GM19455 (cell line): ENCODE data around the gene SPSB4.

Experiments
- ATAC-seq: cut with Tn5 transposase; IDR thresholded peaks from one replicate; pipeline ENCODE4 v1.9.1; 2021; ENCODE audit not compliant: unreplicated experiment

The SPSB4 gene

GRCh38 chr3:141073580-141073979 is 22.4 kb downstream of the SPSB4 start:
- ATAC-seq = no peak

DNA sequence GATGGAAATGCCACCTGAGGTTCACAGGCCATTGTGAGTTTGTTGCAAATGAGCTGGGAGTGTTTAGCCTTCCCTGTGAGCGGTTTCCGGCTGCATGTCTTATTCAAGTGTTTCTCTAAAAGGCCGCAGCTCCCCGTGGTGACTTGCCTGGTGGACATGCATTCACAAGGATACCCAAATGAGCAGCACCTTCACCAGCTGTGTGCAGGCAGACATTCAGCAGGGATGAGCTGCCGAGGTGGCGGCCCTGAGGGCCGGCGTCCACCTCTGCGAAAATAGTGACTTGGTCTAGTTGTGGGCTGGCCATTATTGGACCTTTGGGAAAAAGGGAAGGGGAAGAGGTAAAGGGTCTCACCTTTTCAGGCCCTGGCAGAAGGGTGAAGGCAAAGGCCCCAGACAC is 23.4 kb downstream of the SPSB4 start:
- ATAC-seq = no peak

DNA sequence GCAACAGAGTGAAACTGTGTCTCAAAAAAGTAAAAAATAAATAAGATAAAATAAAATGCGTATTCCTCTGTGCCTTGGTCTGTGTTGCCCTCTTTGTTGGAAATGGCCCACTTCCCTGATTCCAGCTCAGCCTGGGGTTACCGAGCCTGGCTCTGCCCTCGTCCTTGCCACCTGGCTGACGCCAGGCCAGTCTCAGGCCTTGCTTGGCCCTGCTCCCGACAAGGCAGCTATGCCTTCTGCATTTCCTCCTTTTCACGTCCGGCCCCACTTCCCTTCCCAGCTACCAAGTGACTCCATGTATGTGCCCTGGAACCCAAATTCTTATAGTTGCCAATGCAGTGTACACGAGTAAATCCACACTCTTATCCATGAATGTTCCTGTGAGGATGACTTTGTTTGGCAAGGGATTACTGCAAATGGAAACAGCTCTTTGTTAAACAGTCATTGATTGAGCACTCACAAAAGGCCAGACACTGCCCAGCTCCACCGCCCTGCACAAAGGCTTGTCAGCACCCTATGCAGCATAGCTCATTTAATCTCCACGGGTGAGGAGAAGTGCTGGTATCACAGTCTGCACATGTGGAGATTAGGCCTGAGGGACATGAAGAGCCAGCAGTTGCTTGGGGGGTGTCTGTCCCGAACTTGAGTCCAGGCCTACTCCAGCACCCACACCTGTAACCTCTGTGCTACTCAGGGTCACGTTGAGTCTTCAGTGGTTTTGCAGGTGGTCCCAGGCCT is 25.1 kb downstream of the SPSB4 start:
- ATAC-seq = no peak

- no peak for ATAC-seq
Measured at GRCh38 chr3:141076797-141077571, 25.8 kb downstream of the SPSB4 start.

DNA sequence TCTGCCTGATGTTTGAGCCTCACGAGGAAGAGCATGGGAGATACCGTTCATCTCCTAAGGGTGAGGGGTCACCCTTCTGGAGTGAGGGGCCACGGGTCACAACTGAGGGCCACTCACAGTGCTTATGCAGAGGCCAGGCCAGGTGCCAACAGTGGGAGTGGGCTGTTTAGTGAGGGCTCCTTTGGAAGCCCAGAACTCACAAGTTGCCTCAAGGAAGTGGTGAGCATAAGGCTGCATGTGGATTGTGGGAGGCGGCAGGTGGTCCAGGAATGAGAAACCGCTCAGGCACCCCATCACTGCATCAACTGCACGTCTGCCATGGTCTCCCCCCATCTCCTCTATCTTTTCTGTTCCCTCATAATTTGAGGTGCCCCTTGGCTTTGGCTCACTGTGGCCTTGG is 26.5 kb downstream of the SPSB4 start:
- no peak for ATAC-seq

- no peak for ATAC-seq
Measured at GRCh38 chr3:141078200-141078599, 27.1 kb downstream of the SPSB4 start.

DNA sequence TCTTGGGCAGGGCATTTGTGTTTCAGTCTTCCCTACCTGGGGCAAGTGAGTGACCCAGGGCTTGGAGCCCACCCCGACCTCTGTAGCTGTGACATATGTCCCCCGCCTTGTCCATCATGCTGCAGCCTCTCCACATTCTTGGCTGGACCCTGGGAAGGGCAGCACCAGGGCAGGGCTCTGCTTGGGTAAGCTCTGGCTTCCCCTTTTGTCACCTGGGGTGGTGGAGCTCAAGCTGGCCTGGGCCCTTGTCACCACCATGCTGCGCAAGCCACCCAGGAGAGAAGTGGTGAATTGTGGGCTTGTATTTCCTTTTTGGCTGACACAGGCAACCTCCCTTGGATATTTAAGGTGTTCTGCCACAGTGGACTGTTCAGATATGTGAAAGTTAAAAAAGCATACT is 29.3 kb downstream of the SPSB4 start:
- no peak for ATAC-seq

GRCh38 chr3:141081141-141081795 is 30.1 kb downstream of the SPSB4 start:
- no peak for ATAC-seq

GRCh38 chr3:141082064-141082463 is 30.9 kb downstream of the SPSB4 start:
- ATAC-seq = no peak

DNA sequence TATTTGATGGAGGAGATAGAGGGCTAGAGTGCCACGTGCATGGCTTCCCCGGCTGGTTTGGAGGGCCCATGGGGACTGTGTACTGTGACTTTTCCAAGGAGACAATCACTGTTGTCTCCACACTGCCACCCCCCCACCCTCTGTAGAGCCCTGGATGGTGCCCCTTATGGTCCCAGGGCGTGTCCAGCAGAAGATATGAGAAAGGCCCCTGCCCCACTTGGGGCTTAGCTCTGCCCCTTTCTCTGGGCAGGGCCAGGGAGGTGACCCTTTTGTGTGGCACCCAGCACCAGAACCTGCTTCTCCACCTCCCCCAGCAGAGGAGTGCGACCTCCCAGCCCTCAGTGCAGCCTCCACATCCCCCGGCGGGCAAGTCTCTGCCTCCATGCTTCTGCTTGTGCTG is 32.1 kb downstream of the SPSB4 start:
- ATAC-seq = no peak

DNA sequence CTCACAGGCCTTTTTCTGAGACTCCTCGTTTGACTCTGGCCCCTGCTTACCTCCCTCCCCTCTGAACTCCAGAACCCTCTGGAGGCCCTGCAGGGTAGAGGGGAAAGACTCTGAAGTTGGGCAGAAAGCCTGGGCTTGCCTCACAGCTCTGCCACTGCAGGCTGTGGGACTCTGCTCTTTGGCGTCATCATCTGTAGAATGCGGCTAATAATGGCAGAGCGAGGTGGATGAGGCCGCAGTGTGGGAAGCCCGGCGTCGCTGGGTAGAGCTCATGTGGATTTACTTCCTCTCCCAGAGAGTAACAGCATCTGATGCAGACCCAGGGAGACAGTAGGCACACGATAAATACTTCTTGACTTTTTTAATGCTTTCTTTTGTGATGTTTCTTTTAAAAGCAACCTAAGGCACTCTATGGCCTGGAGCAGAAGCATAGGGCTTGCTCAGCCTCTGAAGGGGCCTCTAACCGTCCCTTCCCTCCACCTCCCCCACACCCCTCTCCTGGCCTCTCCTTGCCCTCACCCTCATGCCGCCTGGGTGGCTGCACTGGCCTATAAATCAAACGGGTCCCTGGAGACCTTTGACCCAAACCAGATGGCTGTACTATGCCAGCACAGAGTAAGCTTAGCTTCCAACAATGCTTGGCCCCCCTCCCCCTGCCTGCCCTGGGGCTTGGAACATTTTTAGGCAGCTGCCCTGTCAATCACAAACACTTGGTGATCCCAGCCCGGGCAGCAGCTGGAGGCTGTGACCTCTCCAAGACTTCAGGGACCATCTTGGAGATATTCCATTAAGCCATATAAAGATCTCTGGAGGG is 32.9 kb downstream of the SPSB4 start:
- no peak for ATAC-seq

DNA sequence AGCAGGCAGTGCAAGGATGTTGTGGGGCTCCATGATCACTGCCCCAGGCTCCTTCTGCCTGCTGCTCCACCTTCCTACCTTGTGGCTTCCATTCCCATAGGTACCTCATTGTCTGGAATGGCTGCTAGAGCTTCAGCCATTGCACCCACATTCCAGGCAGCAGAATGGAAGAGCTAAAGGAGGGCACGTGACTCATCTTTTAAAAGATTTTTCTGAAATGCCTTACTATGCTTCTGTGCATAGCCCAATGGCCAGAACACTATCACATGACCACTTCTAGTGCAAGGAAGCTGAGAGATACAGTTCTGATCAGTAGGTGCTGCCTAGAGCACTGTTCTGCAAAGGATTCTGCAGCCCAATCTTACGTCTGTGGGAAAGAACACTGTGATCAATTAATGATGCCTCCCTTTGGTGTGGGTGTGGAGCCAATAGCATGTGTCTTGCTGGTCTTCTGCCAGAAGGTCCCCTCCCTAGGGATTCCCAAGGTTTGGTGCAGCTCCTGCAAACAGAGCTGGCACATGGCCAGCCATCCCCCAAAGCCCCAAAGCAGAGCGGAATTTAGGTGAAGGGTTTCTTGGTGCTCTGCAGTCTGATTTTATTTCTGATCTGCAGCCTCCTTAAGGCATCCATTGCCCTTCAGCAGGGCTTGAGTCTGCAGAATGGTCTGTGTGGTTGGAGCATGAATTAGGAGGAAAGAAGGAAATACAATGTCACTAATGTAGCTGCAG is 34.4 kb downstream of the SPSB4 start:
- no peak for ATAC-seq

DNA sequence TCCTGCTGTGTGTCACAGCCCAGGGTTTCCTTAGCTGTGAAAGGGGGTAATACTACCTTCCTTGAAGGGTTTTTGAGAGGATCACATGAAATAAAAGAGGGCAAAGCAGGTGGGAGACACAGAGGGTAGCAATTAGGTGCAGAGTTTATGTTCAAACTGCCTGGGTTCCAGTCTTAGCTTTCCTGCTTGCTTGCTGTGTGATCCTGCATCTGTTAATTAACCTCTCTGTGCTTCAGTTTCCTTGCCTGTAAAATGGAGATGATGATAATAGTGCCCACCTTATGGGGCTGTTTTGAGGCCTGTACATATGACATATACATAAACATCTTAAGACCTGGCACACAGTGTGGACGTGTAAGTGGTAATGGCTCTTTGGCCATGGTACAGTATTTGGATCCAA is 35.0 kb downstream of the SPSB4 start:
- no peak for ATAC-seq

DNA sequence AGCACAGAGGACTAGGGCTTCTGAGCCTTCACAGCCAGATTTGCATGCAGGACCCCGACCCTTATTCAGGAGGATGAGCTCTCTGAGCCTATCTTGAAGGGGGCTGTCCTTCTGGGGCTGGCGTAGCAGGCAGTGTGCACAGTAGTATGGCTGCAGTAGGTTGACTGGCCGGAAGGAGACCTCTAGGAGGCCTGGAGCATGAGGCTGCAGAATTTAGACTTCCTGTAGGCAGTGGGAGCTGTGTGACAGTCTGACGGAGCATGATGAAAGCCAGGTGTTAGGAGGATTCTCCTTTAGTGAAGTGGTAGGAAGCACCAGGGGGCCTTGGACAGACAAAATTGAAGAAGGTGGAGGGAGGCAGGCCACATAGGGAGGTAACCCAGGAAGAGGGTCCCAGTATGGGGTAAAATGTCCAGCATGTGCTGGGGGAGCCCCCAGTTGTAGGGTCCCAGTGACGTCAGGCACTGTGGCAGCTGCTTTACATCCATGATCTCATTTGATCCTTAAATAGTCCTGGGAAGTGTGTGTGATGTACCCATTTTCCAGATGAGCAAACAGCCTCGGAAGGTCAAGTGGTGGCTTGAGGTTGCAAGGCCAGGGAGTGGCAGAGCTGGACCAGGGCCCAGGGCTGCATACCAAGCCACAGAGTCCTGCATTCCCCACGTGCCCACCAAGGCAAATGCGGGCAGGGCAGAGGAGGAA is 36.1 kb downstream of the SPSB4 start:
- ATAC-seq = no peak

- ATAC-seq = no peak
Measured at GRCh38 chr3:141087778-141088130, 36.6 kb downstream of the SPSB4 start.

GRCh38 chr3:141089339-141090152 is 38.4 kb downstream of the SPSB4 start:
- no peak for ATAC-seq

DNA sequence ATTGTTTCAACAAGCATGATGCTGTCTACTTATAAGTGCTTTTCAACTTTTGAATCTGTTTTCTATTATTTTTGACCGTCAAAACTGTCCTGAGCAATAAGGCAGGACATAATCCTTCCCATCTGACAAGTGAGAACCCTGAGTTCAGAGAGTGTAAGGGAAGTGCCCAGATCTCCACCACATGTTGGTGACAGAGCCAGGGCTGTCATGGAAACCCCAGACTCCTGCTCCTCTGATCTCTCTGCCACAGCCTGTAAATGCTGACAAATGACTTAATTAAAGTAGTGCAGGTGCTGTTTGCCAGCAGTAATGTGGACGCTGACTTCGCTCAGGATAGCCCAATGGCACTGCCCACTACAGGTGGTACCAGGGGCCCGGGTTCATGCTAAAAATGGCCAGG is 40.3 kb downstream of the SPSB4 start:
- no peak for ATAC-seq

DNA sequence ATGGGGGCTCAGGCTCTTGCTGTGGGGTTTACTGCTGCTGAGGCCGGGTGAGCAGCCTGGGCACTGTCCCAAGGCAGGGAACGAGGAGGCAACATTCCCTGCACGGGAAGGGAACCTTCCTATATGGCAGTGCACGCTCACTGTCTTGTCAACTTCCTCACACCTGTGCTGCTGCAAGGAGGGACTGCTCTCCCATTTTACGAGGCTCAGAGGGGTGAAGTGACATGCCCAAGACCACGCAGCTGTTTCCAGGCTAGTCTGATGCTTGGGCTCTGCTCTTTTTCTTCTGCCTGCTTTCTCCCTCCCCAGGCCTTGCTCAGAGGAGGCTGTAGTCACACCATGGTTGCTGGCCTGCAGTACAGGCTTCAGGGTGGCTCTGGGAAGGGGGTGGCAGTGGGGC is 41.5 kb downstream of the SPSB4 start:
- ATAC-seq = no peak

- ATAC-seq = no peak
Measured at GRCh38 chr3:141093397-141093796, 42.2 kb downstream of the SPSB4 start.
